Measurements from ENCODE around the gene RABL2A. TPM values are rescaled to one million over a fixed set of nuclear protein-coding genes. Genes with fewer than 3 reads are reported as not detected.
A peak's percentile ranks its signal among the peaks of the same experiment; 100 is the strongest.
"Not testable (repeated sequence)": the region's sequence is repeated elsewhere in the genome, so short reads cannot be mapped to it uniquely, and the experiment has no call there.

Gene RABL2A
- total RNA-seq, 2 donors from 2014 or later, result 14.7 to 29.2 TPM

DNA sequence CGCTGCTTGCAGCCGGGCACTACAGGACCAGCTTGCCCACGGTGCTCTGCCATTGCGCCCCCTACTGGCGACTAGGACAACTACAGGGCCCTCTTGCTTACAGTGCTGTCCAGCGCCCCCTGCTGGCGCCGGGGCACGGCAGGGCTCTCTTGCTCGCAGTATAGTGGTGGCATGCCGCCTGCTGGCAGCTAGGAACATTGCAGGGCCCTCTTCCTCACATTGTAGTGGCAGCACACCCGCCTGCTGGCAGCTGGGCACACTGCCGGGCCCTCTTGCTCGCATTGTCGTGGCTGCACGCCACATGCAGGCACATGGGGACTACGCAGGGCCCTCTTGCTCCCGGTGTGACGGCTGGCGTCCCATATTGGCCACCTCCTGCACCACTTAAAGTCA lies 23.0 kb upstream of the RABL2A start:
- WGBS, result 3% methylated on average over 20 of the region's 20 CpGs
- H3K36me3 ChIP-seq; H3K4me1 ChIP-seq (replicated peaks); H3K27me3 ChIP-seq (replicated peaks; ENCODE audit: insufficient read depth); H3K9me3 ChIP-seq; intact Hi-C loops (cut with DNase I): not testable (repeated sequence)
- Histone ChIP-seq H3K4me3 (peak overlapping the region; percentile 45 to 54), H3K27ac (peak overlapping the region; percentile 88 to 90)
- peak; percentile 87 for DNase-seq (ENCODE audit: low spot score)
- peak; percentile 72 for TF ChIP-seq POLR2AphosphoS5 (IDR thresholded peaks at IDR 0.05)
- TF ChIP-seq, protein P1, sequence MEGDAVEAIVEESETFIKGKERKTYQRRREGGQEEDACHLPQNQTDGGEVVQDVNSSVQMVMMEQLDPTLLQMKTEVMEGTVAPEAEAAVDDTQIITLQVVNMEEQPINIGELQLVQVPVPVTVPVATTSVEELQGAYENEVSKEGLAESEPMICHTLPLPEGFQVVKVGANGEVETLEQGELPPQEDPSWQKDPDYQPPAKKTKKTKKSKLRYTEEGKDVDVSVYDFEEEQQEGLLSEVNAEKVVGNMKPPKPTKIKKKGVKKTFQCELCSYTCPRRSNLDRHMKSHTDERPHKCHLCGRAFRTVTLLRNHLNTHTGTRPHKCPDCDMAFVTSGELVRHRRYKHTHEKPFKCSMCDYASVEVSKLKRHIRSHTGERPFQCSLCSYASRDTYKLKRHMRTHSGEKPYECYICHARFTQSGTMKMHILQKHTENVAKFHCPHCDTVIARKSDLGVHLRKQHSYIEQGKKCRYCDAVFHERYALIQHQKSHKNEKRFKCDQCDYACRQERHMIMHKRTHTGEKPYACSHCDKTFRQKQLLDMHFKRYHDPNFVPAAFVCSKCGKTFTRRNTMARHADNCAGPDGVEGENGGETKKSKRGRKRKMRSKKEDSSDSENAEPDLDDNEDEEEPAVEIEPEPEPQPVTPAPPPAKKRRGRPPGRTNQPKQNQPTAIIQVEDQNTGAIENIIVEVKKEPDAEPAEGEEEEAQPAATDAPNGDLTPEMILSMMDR (IDR thresholded peaks at IDR 0.05), result peak; percentile 100

DNA sequence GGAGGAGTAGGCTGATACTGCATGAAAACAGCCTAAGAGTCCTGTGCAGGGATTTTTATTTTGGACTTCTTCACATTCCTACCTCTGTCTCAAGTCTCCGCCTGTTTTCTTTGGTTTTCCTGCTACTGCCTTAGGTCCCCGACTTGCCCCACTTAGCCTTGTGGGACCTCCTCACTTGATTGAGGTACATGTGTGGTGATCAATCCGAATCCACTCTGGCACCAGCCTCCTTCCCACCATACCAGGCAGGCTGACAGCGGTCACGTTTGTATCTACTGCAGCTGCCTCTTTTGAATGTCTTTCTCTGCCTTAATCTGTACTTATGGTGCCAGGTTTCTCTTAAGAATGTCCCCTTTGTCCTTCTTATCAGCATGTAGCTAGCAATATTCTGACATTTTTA lies 22.4 kb upstream of the RABL2A start:
- intact Hi-C loops (cut with DNase I); H3K4me1 ChIP-seq (replicated peaks); H3K9me3 ChIP-seq; H3K27ac ChIP-seq; DNase-seq (ENCODE audit: low spot score); H3K36me3 ChIP-seq; H3K4me3 ChIP-seq; H3K27me3 ChIP-seq (replicated peaks; ENCODE audit: insufficient read depth): not testable (repeated sequence)
- WGBS, result 73% methylated on average over 5 of the region's 5 CpGs

DNA sequence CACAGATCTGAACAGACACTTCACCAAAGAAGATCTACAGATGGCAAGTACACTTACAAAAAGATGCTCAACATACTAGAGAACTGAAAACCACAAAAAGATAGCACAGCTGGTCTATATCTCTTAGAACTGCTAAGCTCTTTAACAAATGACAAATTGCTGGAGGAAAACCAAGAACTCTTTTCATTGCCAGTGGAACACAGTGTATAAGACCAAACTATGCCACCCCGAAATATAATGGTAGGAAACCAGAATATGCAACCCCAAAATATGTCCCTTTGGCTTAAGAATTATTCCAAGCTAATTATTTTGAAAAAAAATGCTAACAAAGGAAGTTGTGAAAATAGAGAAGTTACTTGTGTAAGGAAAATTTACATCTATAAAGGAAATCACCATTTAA lies 21.0 kb upstream of the RABL2A start:
- H3K4me1 ChIP-seq (replicated peaks); intact Hi-C loops (cut with DNase I); H3K27ac ChIP-seq; H3K36me3 ChIP-seq; DNase-seq (ENCODE audit: low spot score); H3K9me3 ChIP-seq; H3K27me3 ChIP-seq (replicated peaks; ENCODE audit: insufficient read depth); H3K4me3 ChIP-seq: not testable (repeated sequence)
- 47% methylated on average over 1 of the region's 1 CpG for WGBS

DNA sequence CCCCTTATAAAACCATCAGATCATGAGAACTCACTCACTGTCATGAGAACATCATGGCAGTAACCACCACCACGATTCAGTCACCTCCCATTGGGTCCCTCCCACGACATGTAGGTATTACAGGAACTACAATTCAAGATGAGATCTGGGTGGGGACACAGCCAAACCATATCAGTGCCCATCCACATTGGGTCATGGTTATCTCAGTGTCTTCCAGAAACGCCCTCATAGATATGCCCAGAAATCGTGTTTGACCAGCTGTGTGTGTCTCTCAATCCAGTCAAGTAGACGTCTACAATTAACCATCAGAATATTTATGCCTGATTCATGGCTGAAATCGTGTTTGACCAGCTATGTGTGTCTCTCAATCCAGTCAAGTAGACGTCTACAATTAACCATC lies 17.2 kb upstream of the RABL2A start:
- H3K4me3 ChIP-seq; H3K36me3 ChIP-seq; H3K27me3 ChIP-seq (replicated peaks; ENCODE audit: insufficient read depth); H3K27ac ChIP-seq; intact Hi-C loops (cut with DNase I); H3K4me1 ChIP-seq (replicated peaks); H3K9me3 ChIP-seq; DNase-seq (ENCODE audit: low spot score): not testable (repeated sequence)
- WGBS, result 100% methylated on average over 2 of the region's 7 CpGs

DNA sequence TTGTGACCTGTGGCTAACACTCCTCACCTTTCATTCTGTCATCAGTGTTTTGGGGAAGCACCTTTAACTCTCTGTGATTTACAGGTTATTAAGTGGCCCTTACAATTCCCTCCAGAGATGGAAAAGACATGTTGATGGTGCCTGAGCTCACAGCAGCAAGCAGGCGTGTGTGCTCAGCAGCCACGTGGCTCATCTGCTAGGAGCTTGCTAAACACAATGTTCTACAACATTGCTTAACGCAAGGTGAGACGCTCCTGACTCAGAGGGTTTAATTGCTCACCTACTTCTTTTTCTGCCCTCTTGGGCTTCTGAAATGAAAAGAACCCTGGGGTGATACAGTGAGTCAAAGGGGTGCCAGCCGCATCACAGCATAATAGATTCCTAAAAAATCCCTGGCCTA lies 6.1 kb upstream of the RABL2A start:
- WGBS, result 93% methylated on average over 5 of the region's 5 CpGs

DNA sequence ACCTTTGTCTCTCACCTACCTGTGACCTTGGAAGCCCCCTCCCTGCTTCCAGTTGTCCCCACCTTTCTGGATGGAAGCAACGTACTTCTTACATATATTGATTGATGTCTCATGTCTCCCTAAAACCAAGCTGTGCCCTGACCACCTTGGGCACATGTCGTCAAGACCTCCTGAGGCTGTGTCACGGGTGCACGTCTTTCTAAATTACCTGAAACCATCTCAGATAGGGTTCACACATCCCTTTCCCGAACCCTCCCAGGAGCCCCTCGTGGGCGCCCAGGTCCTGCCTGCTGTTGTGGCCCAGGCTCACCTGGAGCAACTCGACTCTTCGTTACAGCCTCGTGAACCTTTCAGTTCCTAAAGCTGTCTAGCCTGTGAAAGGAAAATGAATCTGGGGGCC lies 1.2 kb upstream of the RABL2A start:
- H3K9me3 ChIP-seq; DNase-seq (ENCODE audit: low spot score); H3K4me3 ChIP-seq; H3K36me3 ChIP-seq; H3K27me3 ChIP-seq (replicated peaks; ENCODE audit: insufficient read depth); intact Hi-C loops (cut with DNase I); H3K27ac ChIP-seq; H3K4me1 ChIP-seq (replicated peaks): not testable (repeated sequence)
- WGBS, result 68% methylated on average over 10 of the region's 10 CpGs

More for the DNA sequence above, 6.1 kb upstream of the RABL2A start:
- H3K36me3 ChIP-seq; H3K27ac ChIP-seq; H3K27me3 ChIP-seq (replicated peaks; ENCODE audit: insufficient read depth); DNase-seq (ENCODE audit: low spot score); H3K4me1 ChIP-seq (replicated peaks); H3K4me3 ChIP-seq; H3K9me3 ChIP-seq; intact Hi-C loops (cut with DNase I): not testable (repeated sequence)

DNA sequence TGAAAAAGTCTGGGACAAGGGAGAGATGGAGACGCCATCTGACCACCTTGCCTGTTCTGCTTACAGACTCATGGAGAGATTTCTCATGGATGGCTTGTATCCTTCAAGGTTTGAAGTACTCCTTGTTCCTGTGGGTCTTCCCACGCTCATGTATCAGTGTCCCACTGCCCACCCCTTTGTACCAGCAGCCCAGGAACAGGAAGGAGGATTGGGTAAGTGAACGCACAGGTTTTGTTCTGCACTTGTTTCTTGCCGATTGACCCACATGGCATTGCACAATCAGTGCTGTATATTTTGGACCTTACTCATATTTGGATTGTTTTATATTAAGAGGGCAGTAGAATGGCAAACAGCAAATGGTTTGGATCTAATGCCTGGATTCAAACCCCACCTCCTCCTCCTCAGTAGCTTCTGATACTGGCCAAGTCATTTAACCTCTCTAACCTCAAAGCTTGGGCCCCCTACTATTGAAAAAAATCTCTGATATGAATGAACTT lies 5.8 kb downstream of the RABL2A start:
- intact Hi-C loops (cut with DNase I); H3K36me3 ChIP-seq; DNase-seq (ENCODE audit: low spot score); H3K4me3 ChIP-seq; H3K27ac ChIP-seq; H3K9me3 ChIP-seq; H3K4me1 ChIP-seq (replicated peaks); H3K27me3 ChIP-seq (replicated peaks; ENCODE audit: insufficient read depth): not testable (repeated sequence)
- WGBS, result 74% methylated on average over 4 of the region's 4 CpGs

DNA sequence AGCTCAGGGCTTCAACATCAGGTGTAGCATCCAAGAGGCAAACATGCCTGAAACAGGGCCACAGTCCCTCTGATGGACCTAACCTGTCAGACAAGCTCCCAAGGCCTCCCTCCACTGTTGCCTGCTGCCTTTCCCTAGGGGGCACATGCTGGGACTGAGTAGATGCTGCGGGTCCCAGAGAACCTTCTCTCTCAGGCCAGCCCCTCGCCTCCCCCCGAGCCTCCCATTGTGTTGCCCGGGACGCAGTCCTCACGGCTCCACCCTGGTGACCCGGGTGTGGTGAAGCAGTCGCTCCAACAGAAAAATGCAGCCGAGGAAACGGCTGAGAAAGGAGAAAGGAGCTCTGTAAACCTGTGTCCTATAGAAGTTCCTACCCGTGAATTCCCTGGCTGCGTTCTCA lies 8.3 kb downstream of the RABL2A start:
- H3K4me3 ChIP-seq; H3K4me1 ChIP-seq (replicated peaks); H3K27me3 ChIP-seq (replicated peaks; ENCODE audit: insufficient read depth); H3K36me3 ChIP-seq; DNase-seq (ENCODE audit: low spot score); H3K27ac ChIP-seq; H3K9me3 ChIP-seq; intact Hi-C loops (cut with DNase I): not testable (repeated sequence)
- 75% methylated on average over 12 of the region's 12 CpGs for WGBS

DNA sequence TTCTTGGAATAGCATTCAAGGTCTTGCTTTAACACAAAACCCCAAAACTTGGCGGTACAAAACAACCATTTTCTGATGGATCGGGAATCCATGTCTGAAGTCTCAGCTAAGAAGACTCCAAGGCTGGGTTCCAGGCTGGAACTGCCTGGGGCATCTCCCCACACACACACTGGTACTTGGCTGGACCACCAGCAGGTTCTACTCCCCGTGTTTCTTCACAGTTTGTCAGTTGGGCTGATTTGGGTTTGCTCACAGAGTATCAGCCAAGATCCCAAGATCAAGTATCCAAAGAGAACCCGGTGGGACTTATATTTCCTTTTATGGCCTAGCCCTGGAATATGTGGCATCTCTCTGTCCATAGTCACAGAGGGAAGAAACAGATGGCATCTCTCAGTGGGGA lies 9.2 kb downstream of the RABL2A start:
- H3K4me3 ChIP-seq; H3K4me1 ChIP-seq (replicated peaks); DNase-seq (ENCODE audit: low spot score); H3K27me3 ChIP-seq (replicated peaks; ENCODE audit: insufficient read depth); H3K36me3 ChIP-seq; intact Hi-C loops (cut with DNase I); H3K27ac ChIP-seq; H3K9me3 ChIP-seq: not testable (repeated sequence)
- WGBS, result 94% methylated on average over 3 of the region's 4 CpGs

DNA sequence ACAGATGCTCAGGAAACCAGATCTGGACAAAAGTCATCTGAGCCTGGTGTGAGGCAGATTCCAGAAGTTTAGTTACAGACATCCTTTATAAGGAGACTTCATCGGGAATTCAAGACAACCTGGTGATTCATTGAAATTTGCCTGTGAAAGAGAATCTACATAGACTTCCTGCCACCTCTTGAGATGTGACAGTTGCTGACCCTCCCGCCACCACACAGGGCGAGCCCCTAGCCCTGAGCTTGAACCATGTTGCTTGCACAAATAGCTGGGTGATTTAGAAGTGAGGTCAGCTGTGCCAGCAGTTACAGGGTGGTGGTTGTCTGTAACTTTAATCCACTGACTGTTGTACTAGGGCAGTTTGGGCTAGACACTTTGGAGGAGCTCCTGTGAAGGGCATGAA lies 11.0 kb downstream of the RABL2A start:
- WGBS, result 86% methylated on average over 3 of the region's 3 CpGs
- H3K27ac ChIP-seq; H3K4me3 ChIP-seq; DNase-seq (ENCODE audit: low spot score); intact Hi-C loops (cut with DNase I); H3K4me1 ChIP-seq (replicated peaks); H3K9me3 ChIP-seq; H3K27me3 ChIP-seq (replicated peaks; ENCODE audit: insufficient read depth); H3K36me3 ChIP-seq: not testable (repeated sequence)

DNA sequence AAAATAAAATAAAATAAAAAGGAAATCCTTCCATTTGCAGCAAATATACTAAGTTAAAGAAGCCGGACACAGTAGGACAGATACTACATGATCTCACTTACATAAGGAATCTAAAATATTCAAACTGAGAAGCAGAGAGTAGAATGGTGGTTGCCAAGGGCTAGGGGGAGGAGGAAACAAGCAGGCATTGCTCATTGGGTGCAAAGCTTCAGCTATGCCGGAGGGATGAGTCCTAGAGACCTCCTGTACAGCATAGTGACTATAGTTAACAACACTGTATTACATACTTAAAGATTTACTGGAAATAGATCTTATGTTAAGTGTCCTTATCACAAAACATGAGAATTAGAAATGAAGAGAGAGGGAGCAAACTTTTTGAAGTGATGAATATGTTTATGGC lies 19.2 kb downstream of the RABL2A start:
- DNase-seq (ENCODE audit: low spot score); H3K27ac ChIP-seq; H3K4me1 ChIP-seq (replicated peaks); H3K36me3 ChIP-seq; H3K27me3 ChIP-seq (replicated peaks; ENCODE audit: insufficient read depth); H3K4me3 ChIP-seq; H3K9me3 ChIP-seq; intact Hi-C loops (cut with DNase I): not testable (repeated sequence)
- 58% methylated on average over 2 of the region's 2 CpGs for WGBS

Measured in prostate gland (tissue), 2 donors.